ENCODE measurements around the gene PAIP1.
"Not testable (repeated sequence)": the region's sequence is repeated elsewhere in the genome, so short reads cannot be mapped to it uniquely, and the experiment has no call there.

PAIP1 gene

DNA sequence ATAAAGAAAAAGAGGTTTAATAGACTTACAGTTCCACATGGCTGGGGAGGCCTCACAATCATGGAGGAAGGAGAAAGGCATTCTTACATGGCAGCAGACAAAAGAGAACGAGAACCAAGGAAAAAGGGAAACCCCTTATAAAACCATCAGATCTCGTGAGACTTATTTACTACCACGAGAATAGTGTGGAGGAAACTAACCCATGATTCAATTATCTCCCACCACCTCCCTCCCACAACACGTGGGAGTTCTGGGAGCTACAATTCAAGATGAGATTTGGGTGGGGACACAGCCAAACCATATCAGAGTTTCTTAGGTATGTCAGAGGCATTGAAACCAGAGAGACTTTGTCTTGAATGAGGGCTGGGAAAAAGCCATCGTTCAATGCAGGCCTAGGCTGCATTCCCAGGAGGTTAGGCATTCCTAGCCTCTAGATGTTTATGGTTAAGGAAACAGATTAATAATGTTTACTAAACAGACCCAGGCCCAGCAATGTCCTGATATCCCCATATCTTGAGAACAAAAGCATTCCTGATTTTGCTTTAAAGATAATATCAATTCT, 7.5 kb upstream of the PAIP1 start:
- TF ChIP-seq JUND (IDR thresholded peaks at IDR 0.05; ENCODE audit: low read depth) = no peak
- DNase-seq (ENCODE audit: low read depth in 1 of 2, low spot score in 1 of 2) = no peak
- in situ Hi-C loops (cut with HindIII; ENCODE audit: low pct_unique_long_range_greater_than_20kb, low sequenced_read_pairs) = no loop called here

DNA sequence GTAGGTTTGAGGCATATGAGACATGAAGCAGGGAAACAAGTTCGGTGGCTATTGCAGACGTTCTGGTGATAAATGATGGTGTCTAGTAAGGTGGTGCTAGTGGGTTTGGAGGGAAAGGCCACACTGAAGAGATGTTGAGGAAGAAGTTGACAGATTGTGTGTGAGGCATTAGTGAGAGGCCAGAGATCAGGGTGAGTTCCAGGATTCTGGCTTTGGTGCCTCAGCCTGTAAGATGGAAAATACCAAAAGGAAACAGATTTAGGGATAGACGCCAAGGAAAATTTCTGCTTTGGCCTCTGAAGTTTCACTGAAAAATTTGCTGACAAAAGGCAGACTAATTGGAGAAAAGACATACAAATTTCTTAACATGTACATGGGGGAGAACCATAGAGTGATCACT, 6.4 kb upstream of the PAIP1 start:
- no peak for TF ChIP-seq JUND (IDR thresholded peaks at IDR 0.05; ENCODE audit: low read depth)
- no peak for DNase-seq (ENCODE audit: low read depth in 1 of 2, low spot score in 1 of 2)
- in situ Hi-C loops (cut with HindIII; ENCODE audit: low pct_unique_long_range_greater_than_20kb, low sequenced_read_pairs) = no loop called here

DNA sequence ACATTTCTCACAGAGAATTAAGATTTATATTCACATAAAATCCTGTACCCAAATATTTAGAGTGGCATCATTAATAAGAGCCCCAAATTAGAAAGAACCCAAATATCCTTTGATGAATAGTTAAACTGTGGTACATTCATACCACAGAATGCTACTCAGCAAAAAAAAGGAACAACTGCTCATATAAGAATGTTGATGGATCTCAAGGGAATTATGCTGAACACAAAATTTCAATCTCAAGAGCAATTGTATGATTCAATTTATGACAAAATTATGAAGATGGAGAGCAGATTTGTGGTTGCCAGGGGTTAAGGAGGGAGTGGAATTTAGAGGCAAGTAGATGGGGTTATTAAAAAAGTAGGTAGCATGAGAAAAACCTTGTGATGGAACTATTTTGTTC, 4.5 kb upstream of the PAIP1 start:
- no peak for TF ChIP-seq JUND (IDR thresholded peaks at IDR 0.05; ENCODE audit: low read depth)
- in situ Hi-C loops (cut with HindIII; ENCODE audit: low pct_unique_long_range_greater_than_20kb, low sequenced_read_pairs) = no loop called here
- no peak for DNase-seq (ENCODE audit: low read depth in 1 of 2, low spot score in 1 of 2)

DNA sequence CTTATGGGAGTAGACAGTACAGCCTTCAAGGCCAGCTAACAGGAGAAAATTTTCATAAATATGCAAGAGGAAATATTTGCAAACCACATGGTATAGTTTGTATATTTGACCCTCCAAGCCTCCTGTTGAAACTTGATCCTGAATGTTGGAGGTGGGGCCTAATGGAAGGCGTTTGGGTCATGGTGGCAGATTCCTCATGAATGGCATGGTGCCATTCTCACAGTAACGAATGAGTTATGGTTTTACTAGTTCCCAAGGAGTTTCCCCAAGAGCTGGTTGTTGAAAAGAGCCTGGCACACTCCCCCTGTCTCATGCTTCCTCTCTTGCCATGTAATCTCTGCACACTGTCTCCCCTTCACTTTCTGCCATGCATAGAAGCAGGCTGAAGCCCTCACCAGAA, 3.3 kb upstream of the PAIP1 start:
- no peak for TF ChIP-seq JUND (IDR thresholded peaks at IDR 0.05; ENCODE audit: low read depth)
- in situ Hi-C loops (cut with HindIII; ENCODE audit: low pct_unique_long_range_greater_than_20kb, low sequenced_read_pairs) = no loop called here
- peak in 1 of 2 experiments; percentile 49 for DNase-seq (ENCODE audit: low read depth in 1 of 2, low spot score in 1 of 2)

DNA sequence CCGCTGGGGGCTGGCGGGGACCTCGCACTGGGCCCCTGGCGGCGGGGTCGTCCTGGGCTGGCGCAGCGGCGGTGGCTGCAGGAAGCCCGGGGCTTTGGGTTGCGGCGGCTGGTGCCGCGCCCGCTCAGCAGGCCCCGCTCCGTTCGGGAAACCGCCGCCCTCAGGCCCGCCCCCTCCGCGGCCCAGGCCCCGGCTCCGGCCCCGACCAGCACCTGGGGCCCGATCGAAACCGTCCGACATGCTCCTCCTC, 345 bp downstream of the PAIP1 start:
- DNase-seq (ENCODE audit: low read depth in 1 of 2, low spot score in 1 of 2); in situ Hi-C loops (cut with HindIII; ENCODE audit: low pct_unique_long_range_greater_than_20kb, low sequenced_read_pairs): not testable (repeated sequence)

DNA sequence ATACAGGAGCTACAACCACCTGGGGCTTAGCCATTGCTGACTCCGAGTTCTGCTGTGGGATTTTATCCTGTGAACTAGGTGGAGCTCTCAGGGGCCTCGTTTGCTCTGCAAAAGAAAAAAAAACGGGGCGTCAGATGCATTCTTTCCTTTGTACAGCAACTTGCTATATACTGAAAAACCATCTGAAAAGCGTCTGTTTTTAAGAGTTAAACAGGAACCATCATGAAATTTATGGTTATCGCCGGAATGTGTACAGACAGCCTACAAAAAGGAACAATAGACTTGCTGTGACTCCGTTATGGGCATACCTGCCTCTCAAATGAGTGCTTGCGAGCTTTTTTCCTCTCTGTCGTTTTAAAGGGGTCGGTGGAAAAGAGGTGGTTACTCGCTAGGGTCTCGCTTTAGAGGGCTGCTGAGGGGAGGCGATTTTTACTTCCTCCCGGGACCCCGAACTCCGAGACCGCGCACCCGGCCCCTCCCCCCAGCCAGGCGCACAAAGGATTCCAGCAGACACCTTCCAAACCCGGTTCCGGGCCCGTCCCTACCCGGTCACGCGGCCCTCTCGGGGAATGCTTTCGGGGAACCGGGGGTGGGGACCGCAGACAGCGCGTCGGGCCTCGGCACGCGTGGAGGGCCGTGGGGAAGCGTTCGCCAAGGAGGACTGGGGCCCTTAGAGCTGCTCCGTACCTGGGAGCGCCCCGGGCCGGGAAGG, 826 bp downstream of the PAIP1 start:
- peak; percentile 68 to 78 for DNase-seq (ENCODE audit: low read depth in 1 of 2, low spot score in 1 of 2)
- in situ Hi-C loops (cut with HindIII; ENCODE audit: low pct_unique_long_range_greater_than_20kb, low sequenced_read_pairs) = no loop called here
- no peak for TF ChIP-seq JUND (IDR thresholded peaks at IDR 0.05; ENCODE audit: low read depth)

DNA sequence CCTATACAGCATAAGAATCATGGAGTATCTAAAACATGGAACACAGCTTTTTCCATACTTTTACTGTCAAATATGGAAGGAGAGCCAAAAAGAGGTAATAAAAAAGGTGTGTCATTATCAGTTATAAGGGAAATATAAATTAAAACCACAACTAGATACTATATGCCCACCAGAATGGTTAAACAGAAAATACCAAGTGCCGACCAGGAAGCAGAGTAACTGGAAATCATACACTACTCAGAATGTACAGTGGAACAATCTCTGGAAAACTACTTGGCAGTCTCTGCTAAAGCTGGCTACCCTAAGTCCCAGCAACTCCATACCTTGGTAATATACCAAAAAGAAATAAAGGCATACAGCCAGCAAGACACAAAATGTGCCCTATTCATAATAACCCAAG, 2.4 kb downstream of the PAIP1 start:
- no peak for DNase-seq (ENCODE audit: low read depth in 1 of 2, low spot score in 1 of 2)
- in situ Hi-C loops (cut with HindIII; ENCODE audit: low pct_unique_long_range_greater_than_20kb, low sequenced_read_pairs) = no loop called here
- TF ChIP-seq JUND (IDR thresholded peaks at IDR 0.05; ENCODE audit: low read depth) = no peak

DNA sequence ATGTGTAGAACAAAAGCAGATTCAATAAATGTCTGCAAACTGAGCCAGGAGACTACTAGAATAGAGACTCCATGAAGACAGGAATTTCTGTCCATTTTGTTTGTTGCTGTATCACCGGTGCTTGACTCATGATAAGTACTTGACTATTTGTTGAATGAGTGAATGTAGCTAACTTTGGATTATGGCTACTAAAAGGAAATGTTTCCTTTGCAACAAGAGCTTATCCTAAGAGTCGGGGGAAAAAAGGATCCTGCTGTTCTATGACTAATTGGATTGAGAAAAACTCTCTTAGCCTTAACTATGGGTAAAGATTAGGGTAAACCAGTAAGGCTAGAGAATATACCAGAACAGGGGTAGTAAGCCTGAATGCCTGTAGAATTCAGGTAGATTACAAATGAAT, 3.5 kb downstream of the PAIP1 start:
- DNase-seq (ENCODE audit: low read depth in 1 of 2, low spot score in 1 of 2) = no peak
- TF ChIP-seq JUND (IDR thresholded peaks at IDR 0.05; ENCODE audit: low read depth) = no peak
- in situ Hi-C loops (cut with HindIII; ENCODE audit: low pct_unique_long_range_greater_than_20kb, low sequenced_read_pairs) = no loop called here

DNA sequence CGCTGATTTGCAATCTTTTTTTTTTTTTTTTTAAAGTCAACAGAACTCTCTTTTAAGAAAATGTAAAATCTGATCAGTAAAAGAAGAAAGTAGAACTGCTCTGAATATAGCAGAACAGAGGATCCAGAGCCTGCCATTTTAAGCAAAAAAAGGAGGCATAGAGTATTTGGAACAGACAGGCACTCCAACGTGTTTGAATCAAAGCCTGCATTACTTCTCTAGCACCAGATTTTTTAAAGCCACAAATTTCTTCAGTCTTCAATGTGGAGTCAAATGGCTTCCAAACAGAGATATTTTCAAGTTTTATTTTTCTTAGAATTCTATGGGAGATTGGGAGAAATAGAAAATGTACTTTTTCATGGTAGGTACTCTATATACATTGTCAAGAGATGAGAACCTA, 5.1 kb downstream of the PAIP1 start:
- TF ChIP-seq JUND (IDR thresholded peaks at IDR 0.05; ENCODE audit: low read depth) = no peak
- in situ Hi-C loops (cut with HindIII; ENCODE audit: low pct_unique_long_range_greater_than_20kb, low sequenced_read_pairs) = no loop called here
- DNase-seq (ENCODE audit: low read depth in 1 of 2, low spot score in 1 of 2) = no peak

DNA sequence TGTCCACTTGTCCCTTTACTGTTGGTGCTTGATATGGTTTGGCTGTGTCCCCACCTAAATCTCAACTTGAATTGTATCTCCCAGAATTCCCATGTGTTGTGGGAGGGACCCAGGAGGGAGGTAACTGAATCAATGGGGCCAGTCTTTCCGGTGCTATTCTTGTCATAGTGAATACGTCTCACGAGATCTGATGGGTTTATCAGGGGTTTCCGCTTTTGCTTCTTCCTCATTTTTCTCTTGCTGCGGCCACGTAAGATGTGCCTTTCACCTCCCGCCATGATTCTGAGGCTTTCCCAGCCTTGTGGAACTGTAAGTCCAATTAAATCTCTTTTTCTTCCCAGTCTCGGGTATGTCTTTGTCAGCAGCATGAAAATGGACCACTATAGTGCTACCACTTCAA, 7.6 kb downstream of the PAIP1 start:
- in situ Hi-C loops (cut with HindIII; ENCODE audit: low pct_unique_long_range_greater_than_20kb, low sequenced_read_pairs); DNase-seq (ENCODE audit: low read depth in 1 of 2, low spot score in 1 of 2): not testable (repeated sequence)

DNA sequence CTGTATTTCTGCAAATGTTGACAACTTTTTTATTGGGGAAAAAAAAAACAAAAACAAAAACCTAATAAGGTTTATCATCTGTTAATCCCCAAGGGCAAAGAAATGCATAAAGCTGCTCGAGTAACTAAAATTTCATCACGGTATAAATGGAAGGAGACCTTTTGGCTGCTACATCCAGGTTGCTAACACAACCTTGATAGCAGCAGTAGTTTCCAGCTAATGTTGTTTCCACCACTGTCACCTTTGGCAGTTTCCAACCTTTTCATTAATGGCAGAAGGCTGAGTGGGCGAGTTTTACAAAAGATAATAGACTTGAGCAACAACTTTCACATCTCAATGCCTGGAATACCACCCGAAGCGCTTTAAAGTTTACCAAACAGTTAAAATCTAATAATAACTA, 8.5 kb downstream of the PAIP1 start:
- DNase-seq (ENCODE audit: low read depth in 1 of 2, low spot score in 1 of 2) = no peak
- in situ Hi-C loops (cut with HindIII; ENCODE audit: low pct_unique_long_range_greater_than_20kb, low sequenced_read_pairs) = no loop called here

DNA sequence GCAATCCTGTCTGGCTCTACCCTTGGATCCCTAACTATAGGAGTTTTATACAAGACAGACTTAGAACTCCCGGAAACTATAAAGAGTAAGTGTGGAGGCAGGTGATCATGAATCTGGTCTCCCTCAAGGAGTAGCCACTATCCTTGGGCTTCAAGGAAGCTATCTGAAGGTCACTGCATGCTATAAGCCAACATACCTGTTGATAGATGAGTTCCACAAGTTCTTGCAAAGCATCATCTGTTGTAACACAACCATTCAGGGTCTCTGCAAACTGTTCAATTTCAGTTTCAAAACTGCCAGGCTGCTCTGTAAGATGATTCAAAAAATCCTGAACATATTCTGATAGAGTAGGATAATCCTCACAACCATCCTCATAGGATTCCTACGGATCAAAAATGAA, 9.3 kb downstream of the PAIP1 start:
- TF ChIP-seq JUND (IDR thresholded peaks at IDR 0.05; ENCODE audit: low read depth) = no peak
- in situ Hi-C loops (cut with HindIII; ENCODE audit: low pct_unique_long_range_greater_than_20kb, low sequenced_read_pairs) = no loop called here
- DNase-seq (ENCODE audit: low read depth in 1 of 2, low spot score in 1 of 2) = no peak

More for the DNA sequence above, 8.5 kb downstream of the PAIP1 start:
- TF ChIP-seq JUND (IDR thresholded peaks at IDR 0.05; ENCODE audit: low read depth) = no peak

DNA sequence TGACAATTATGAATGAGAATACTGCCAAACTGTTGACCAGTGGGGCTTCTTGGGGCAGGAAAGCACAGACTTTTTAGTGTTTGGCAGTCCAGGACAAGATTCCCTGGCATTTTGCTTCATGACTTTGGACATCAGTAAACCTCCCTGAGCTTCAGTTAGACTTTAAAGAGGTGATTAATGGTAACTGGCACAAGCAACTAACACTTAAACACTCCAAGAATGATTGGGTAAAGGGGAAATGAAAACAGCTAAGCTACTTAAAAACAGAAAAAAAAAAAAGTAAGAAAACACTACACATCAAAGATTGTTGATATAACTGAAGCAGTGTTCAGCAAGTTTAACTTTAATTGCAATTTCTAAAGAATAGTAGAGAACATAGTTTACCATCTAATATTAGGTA, 13.4 kb downstream of the PAIP1 start:
- TF ChIP-seq JUND (IDR thresholded peaks at IDR 0.05; ENCODE audit: low read depth) = no peak
- no peak for DNase-seq (ENCODE audit: low read depth in 1 of 2, low spot score in 1 of 2)
- in situ Hi-C loops (cut with HindIII; ENCODE audit: low pct_unique_long_range_greater_than_20kb, low sequenced_read_pairs) = no loop called here

DNA sequence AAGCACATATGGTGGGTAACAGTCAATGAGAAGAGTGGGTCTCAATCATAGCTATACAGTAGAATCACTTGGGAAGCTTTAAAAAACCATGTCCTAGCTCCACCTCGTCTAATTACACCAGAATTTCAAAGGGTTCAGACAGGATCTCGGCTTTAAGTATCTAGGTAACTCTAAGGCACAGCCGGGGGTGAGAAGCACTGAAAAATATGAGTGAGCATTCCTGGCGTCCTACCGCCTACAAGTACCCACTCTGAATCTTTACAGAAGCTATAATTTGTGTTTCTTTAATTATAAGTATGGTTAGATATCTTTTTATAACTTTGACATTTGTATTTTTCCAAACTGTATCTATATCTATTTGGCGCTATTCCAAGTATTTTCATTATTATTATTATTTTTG, 16.1 kb downstream of the PAIP1 start:
- no peak for TF ChIP-seq JUND (IDR thresholded peaks at IDR 0.05; ENCODE audit: low read depth)
- in situ Hi-C loops (cut with HindIII; ENCODE audit: low pct_unique_long_range_greater_than_20kb, low sequenced_read_pairs) = no loop called here
- no peak for DNase-seq (ENCODE audit: low read depth in 1 of 2, low spot score in 1 of 2)

All from T47D (cell line).